Neutrophil (primary cell): ENCODE data around the gene PFDN1.

Experiments
- H3K27ac ChIP-seq: fragments of 200-600 bp; sonication (generic); 2 replicates; pipeline ENCODE4 v1.5.1; 2016; ENCODE audit warnings: mild to moderate bottlenecking, moderate library complexity
- H3K27me3 ChIP-seq: fragments of 200-600 bp; sonication (generic); 2 replicates; pipeline ENCODE4 v1.6.0; 2016; ENCODE audit warnings: mild to moderate bottlenecking
- H3K36me3 ChIP-seq: fragments of 200-600 bp; sonication (generic); 2 replicates; pipeline ENCODE4 v1.5.1; 2017
- H3K4me1 ChIP-seq, 2 experiments: fragments of 200-600 bp in 1 of 2; sonication (generic) in 1 of 2; 1 replicate in 1 of 2; 2 replicates in 1 of 2; pipeline versions ENCODE4 v1.5.1 to v1.6.1; 2013 to 2016; ENCODE audit warnings: low read depth in 1 of 2, low read length in 1 of 2, mild to moderate bottlenecking in 1 of 2, moderate library complexity in 1 of 2; ENCODE audit not compliant: control insufficient read depth in 1 of 2, insufficient read depth in 1 of 2
- H3K4me3 ChIP-seq, 2 experiments: fragments of 200-600 bp in 1 of 2; sonication (generic) in 1 of 2; 1 replicate in 1 of 2; 2 replicates in 1 of 2; pipeline ENCODE4 v1.5.1; 2013 to 2016; ENCODE audit warnings: low read depth in 1 of 2, low read length in 1 of 2, mild to moderate bottlenecking in 1 of 2, moderate library complexity in 1 of 2
- H3K9me3 ChIP-seq: fragments of 200-600 bp; sonication (generic); 2 replicates; pipeline ENCODE4 v1.5.1; 2016
- TF ChIP-seq, protein P1 (sequence below): fragments of 200-600 bp; sonication (generic); IDR thresholded peaks from 2 replicates; pipeline ENCODE4 v1.5.1; 2016; ENCODE audit warnings: antibody characterized with exemption

Gene PFDN1

DNA sequence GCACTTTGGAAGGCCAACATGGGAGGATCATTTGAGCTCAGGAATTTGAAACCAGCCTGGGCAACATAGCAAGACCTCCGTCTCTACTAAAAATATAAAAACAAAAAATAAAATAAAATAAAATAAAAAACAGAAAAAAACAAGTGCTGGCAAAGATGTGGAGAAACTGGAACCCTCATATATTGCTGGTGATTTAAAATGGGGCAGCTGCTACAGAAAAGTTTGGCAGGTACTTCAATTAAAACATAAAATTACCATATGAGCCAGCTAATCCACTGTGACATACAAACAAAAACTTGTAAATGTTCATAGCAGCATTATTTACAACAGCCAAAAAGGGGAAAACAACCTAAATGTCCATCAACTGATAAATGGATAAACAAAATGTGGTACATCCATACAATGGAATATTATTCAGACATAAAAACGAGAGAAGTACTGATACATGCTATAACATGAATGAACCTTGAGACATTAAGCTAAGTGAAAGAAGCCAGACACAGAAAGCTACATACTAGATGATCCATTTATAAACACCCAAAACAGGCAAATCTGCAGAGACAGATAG, 42.7 kb downstream of the PFDN1 start:
- Histone ChIP-seq H3K9me3 (no peaks in the 10 kb centered on the region), H3K27ac (no peak overlapping the region), H3K27me3 (no peaks in the 10 kb centered on the region), H3K4me3 (no peak overlapping the region), H3K4me1 (peaks cover 6 to 7% of the 10 kb centered on the region in 2 experiments), H3K36me3 (peaks cover 44% of the 10 kb centered on the region)
- TF ChIP-seq, protein P1, sequence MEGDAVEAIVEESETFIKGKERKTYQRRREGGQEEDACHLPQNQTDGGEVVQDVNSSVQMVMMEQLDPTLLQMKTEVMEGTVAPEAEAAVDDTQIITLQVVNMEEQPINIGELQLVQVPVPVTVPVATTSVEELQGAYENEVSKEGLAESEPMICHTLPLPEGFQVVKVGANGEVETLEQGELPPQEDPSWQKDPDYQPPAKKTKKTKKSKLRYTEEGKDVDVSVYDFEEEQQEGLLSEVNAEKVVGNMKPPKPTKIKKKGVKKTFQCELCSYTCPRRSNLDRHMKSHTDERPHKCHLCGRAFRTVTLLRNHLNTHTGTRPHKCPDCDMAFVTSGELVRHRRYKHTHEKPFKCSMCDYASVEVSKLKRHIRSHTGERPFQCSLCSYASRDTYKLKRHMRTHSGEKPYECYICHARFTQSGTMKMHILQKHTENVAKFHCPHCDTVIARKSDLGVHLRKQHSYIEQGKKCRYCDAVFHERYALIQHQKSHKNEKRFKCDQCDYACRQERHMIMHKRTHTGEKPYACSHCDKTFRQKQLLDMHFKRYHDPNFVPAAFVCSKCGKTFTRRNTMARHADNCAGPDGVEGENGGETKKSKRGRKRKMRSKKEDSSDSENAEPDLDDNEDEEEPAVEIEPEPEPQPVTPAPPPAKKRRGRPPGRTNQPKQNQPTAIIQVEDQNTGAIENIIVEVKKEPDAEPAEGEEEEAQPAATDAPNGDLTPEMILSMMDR: no peak

DNA sequence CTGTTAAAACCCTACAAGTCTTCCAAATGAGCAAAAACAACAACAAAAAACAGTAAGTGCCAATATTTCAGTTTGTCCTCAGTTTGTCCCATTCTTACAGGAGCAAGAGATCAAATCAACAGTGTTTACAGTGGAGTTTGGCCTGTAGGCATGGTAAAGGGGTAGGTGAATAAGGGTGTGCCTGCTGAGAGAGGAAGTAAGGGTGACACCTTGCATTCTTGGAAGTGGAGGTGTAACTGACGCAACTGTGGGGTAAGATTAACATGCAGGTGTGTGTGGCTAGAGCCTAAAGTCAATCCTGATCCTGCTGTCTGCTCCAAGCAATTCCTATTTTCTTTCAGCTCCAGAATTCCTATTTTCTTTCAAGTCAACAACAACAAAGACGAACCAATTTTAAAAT, 43.4 kb downstream of the PFDN1 start:
- Histone ChIP-seq H3K27me3 (no peaks in the 10 kb centered on the region), H3K36me3 (peaks cover 46% of the 10 kb centered on the region), H3K4me3 (no peak overlapping the region), H3K9me3 (no peaks in the 10 kb centered on the region), H3K27ac (peak overlapping the region; percentile 43), H3K4me1 (peaks cover 7% of the 10 kb centered on the region in 2 experiments)
- TF ChIP-seq, protein P1: no peak

DNA sequence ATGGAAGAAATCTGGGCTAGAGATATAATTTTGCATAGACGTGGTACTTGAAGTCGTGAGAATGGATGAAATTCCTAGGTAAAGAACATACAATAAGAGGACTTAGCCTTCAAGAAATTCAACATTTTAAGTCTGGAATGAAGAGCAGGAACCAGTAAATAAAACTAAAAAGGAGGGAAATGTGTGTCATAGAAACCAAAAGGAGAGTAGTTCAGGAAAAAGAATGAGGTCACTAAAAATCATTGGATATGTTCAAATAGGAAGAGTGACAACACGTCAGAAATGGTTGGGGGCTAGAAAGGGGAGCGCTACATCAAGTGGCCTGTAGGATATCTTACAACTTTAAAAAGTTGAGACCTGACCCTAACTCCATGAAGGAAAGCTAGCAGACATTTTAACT, 44.0 kb downstream of the PFDN1 start:
- Histone ChIP-seq H3K4me3 (no peak overlapping the region), H3K36me3 (peaks cover 52% of the 10 kb centered on the region), H3K27me3 (no peaks in the 10 kb centered on the region), H3K27ac (no peak overlapping the region), H3K9me3 (no peaks in the 10 kb centered on the region), H3K4me1 (peaks cover 11 to 14% of the 10 kb centered on the region in 2 experiments)
- TF ChIP-seq, protein P1: no peak

DNA sequence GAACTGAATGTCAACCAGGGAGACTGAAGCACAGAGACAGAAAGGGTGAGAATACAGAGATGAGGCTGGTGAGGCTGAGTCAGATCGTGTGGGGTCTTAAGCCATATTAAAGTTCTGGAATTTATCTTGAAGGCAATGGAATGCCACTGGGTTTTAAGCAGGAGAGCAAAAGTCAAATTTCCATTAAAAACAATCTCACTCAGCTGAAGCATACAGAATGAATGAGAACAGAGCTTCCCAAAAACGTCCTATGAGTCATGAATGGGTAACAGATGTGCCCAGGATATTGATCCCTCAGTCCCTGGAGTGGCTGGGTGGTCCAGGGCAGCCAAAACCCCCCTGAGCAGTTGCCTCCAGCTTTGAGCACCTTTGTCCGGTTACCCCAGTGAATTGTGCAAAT, 44.9 kb downstream of the PFDN1 start:
- no peaks in the 10 kb centered on the region for H3K27me3 ChIP-seq
- TF ChIP-seq, protein P1: no peak
- no peaks in the 10 kb centered on the region for H3K9me3 ChIP-seq
- H3K4me3 ChIP-seq: no peak overlapping the region
- H3K36me3 ChIP-seq: peaks cover 54% of the 10 kb centered on the region
- H3K4me1 ChIP-seq: peaks cover 14 to 19% of the 10 kb centered on the region in 2 experiments
- no peak overlapping the region for H3K27ac ChIP-seq

DNA sequence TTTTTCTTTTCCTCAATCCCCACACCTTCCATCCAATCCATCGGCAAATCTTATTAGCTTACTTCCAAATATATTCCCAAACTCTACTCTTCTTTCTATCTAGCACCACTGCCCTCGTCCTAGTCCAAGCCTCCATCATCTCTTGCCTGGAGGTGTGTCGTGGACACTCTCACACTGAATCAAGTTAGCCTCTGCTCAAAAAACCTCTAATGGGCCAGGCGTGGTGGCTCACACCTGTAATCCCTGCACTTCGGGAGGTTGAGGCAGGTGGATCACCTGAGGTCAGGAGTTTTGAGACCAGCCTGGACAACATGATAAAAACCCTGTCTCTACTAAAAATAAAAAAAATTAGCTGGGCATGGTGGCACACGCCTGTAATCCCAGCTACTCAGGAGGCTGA, 46.2 kb downstream of the PFDN1 start:
- no peaks in the 10 kb centered on the region for H3K27me3 ChIP-seq
- H3K4me1 ChIP-seq: peaks cover 18 to 19% of the 10 kb centered on the region in 2 experiments
- H3K27ac ChIP-seq: no peak overlapping the region
- H3K4me3 ChIP-seq: no peak overlapping the region
- TF ChIP-seq, protein P1: no peak
- peaks cover 50% of the 10 kb centered on the region for H3K36me3 ChIP-seq
- H3K9me3 ChIP-seq: no peaks in the 10 kb centered on the region
